Osteoblast (primary cell): ENCODE measurements around the gene CXCR5. TPM values are rescaled to one million over a fixed set of nuclear protein-coding genes. Genes with fewer than 3 reads are reported as not detected.
A peak's percentile ranks its signal among the peaks of the same experiment; 100 is the strongest.

Source experiments
- DNase-seq: peaks from one replicate; pipeline ENCODE4 v3.0.0; 2011; ENCODE audit warnings: low spot score, mixed read lengths; ENCODE audit not compliant: insufficient read length; ENCODE audit errors: missing footprints
- H2AFZ ChIP-seq: 2 replicates; pipeline ENCODE4 v1.6.0; 2011; ENCODE audit warnings: mild to moderate bottlenecking, low read length
- H3K27ac ChIP-seq: 2 replicates; pipeline ENCODE4 v1.5.1; 2011; ENCODE audit warnings: mild to moderate bottlenecking, low read depth, low read length, moderate library complexity
- H3K27me3 ChIP-seq: 2 replicates; pipeline ENCODE4 v1.6.0; 2012; ENCODE audit warnings: mild to moderate bottlenecking, control low read depth, inconsistent platforms, low read length, moderate library complexity; ENCODE audit not compliant: insufficient read depth
- H3K36me3 ChIP-seq: 2 replicates; pipeline ENCODE4 v1.5.1; 2011; ENCODE audit warnings: mild to moderate bottlenecking, low read length, control low read depth, moderate library complexity; ENCODE audit not compliant: insufficient read depth
- H3K4me1 ChIP-seq: 2 replicates; pipeline ENCODE4 v1.5.1; 2011; ENCODE audit warnings: mild to moderate bottlenecking, low read length, control low read depth, moderate library complexity; ENCODE audit not compliant: insufficient read depth
- H3K4me2 ChIP-seq: 2 replicates; pipeline ENCODE4 v1.6.0; 2011; ENCODE audit warnings: mild to moderate bottlenecking, low read length; ENCODE audit not compliant: insufficient read depth
- H3K4me3 ChIP-seq: fragments of 200-600 bp; sonication (generic); 3 replicates; pipeline ENCODE4 v1.5.1; 2012; ENCODE audit warnings: mild to moderate bottlenecking, low read length, inconsistent platforms; ENCODE audit not compliant: insufficient read depth
- H3K79me2 ChIP-seq: 2 replicates; pipeline ENCODE4 v1.6.0; 2012; ENCODE audit warnings: mild to moderate bottlenecking, low read length, control low read depth, inconsistent platforms; ENCODE audit not compliant: insufficient read depth
- H3K9me3 ChIP-seq: 2 replicates; pipeline ENCODE4 v1.5.1; 2011; ENCODE audit warnings: low read depth, low read length, control low read depth
- H4K20me1 ChIP-seq: 2 replicates; pipeline ENCODE4 v1.6.0; 2012; ENCODE audit warnings: mild to moderate bottlenecking, low read length, control low read depth; ENCODE audit not compliant: insufficient read depth
- CTCF ChIP-seq: IDR thresholded peaks from 2 replicates; pipeline ENCODE4 v1.5.1; 2011; ENCODE audit warnings: mild to moderate bottlenecking, low read depth, low read length, moderate library complexity; ENCODE audit errors: extremely low read depth
- total RNA-seq: library from RNA; depleted of rRNA; stranded (reverse); fragments of >200 nt; gene quantifications from 2 replicates; pipeline ENCODE4 v1.2.3, GENCODE V29; 2012

Gene CXCR5
- total RNA-seq, 1 donor, result not detected

- peak; percentile 62 for DNase-seq
- no peak overlapping the region for H3K4me2 ChIP-seq
- H4K20me1 ChIP-seq, result peaks cover 9% of the 10 kb centered on the region
- no peaks in the 10 kb centered on the region for H3K27me3 ChIP-seq
- H3K27ac ChIP-seq, result no peak overlapping the region
- peaks cover 3% of the 10 kb centered on the region for H3K79me2 ChIP-seq
- H3K4me1 ChIP-seq, result peaks cover 19% of the 10 kb centered on the region
- H2AFZ ChIP-seq, result no peak overlapping the region
- H3K4me3 ChIP-seq, result no peak overlapping the region
- peaks cover 12% of the 10 kb centered on the region for H3K36me3 ChIP-seq
- TF ChIP-seq CTCF, result no peak
- H3K9me3 ChIP-seq, result no peaks in the 10 kb centered on the region
Measured at GRCh38 chr11:118893662-118894061, 10.0 kb downstream of the CXCR5 start.

GRCh38 chr11:118894192-118894591, 10.5 kb downstream of the CXCR5 start:
- no peak overlapping the region for H3K4me3 ChIP-seq
- peaks cover 17% of the 10 kb centered on the region for H3K36me3 ChIP-seq
- H3K4me1 ChIP-seq, result peaks cover 14% of the 10 kb centered on the region
- peaks cover 3% of the 10 kb centered on the region for H3K79me2 ChIP-seq
- peak; percentile 73 for DNase-seq
- H3K27ac ChIP-seq, result no peak overlapping the region
- H3K27me3 ChIP-seq, result no peaks in the 10 kb centered on the region
- no peak overlapping the region for H2AFZ ChIP-seq
- H4K20me1 ChIP-seq, result peaks cover 9% of the 10 kb centered on the region
- no peak overlapping the region for H3K4me2 ChIP-seq
- H3K9me3 ChIP-seq, result no peaks in the 10 kb centered on the region
- TF ChIP-seq CTCF, result no peak

- no peaks in the 10 kb centered on the region for H3K27me3 ChIP-seq
- H2AFZ ChIP-seq, result no peak overlapping the region
- H3K36me3 ChIP-seq, result peaks cover 27% of the 10 kb centered on the region
- peaks cover 15% of the 10 kb centered on the region for H4K20me1 ChIP-seq
- peak; percentile 47 for DNase-seq
- no peak overlapping the region for H3K4me2 ChIP-seq
- H3K4me3 ChIP-seq, result no peak overlapping the region
- H3K27ac ChIP-seq, result no peak overlapping the region
- peaks cover 4% of the 10 kb centered on the region for H3K4me1 ChIP-seq
- no peak for TF ChIP-seq CTCF
- H3K79me2 ChIP-seq, result peaks cover 3% of the 10 kb centered on the region
- no peaks in the 10 kb centered on the region for H3K9me3 ChIP-seq
Measured at GRCh38 chr11:118895093-118896039, 11.7 kb downstream of the CXCR5 start.

- H3K4me2 ChIP-seq, result no peak overlapping the region
- DNase-seq, result peak; percentile 73
- peaks cover 22% of the 10 kb centered on the region for H4K20me1 ChIP-seq
- no peak overlapping the region for H2AFZ ChIP-seq
- peaks cover 3% of the 10 kb centered on the region for H3K79me2 ChIP-seq
- no peaks in the 10 kb centered on the region for H3K4me1 ChIP-seq
- H3K4me3 ChIP-seq, result no peak overlapping the region
- H3K27me3 ChIP-seq, result no peaks in the 10 kb centered on the region
- no peak overlapping the region for H3K27ac ChIP-seq
- H3K36me3 ChIP-seq, result peaks cover 38% of the 10 kb centered on the region
- no peak for TF ChIP-seq CTCF
- H3K9me3 ChIP-seq, result no peaks in the 10 kb centered on the region
Measured at GRCh38 chr11:118896472-118896913, 12.8 kb downstream of the CXCR5 start.
